RPMI7951 (cell line): ENCODE data around the gene VIPAS39. TPM values are rescaled to one million over a fixed set of nuclear protein-coding genes. Genes with fewer than 3 reads are reported as not detected.
A peak's percentile ranks its signal among the peaks of the same experiment; 100 is the strongest.

Experiments
- DNase-seq: peaks from one replicate; pipeline ENCODE4 v3.0.0-alpha.2; 2012; ENCODE audit warnings: low read depth
- total RNA-seq: library from RNA; depleted of rRNA; stranded (reverse); fragments of >200 nt; shearing (Covaris generic); gene quantifications from 2 replicates; pipeline ENCODE4 v1.2.3, GENCODE V29; 2014; rRNA removed

Gene VIPAS39
- 18.4 TPM in 2 replicates for total RNA-seq

DNA sequence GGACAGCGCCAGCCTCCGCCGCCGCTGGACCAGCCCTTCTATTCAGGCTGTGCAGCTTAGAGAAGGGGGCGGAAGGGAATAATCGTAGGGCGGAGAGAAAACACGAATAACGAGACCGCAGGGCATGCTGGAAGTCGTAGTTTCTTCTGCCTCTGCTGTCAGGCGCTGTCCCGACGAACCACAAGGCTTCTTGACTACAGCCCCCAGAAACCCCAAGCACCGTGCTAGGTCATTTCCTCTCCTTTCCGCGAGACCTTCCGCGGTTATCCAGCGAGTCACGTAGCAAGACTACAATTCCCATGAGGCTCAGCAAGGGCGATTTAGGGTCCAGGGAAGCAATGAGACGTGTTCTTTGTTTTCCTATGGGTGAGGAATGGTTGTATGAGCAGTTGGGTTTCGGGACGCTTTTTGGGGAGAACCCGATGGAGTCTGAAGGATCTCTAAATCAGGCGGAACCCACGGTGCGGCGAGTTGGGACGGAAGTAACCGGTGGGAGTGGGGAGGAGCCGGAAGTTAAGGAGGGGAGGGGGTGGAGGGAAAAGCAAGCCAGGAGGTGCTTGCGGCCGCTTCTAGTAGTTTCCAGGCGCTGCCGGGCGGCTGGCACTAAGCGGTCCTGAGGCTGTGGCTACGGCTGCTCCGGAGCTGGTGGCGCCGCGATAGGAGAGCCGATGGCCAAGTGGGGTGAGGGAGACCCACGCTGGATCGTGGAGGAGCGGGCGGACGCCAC is at the start of gene VIPAS39, which contains the start of gene AHSA1:
VIPAS39 (minus strand) TSS at position 80 of the 727 bp plus-strand sequence. CDS start 3,499 bp downstream, outside the sequence.
AHSA1 (plus strand) TSS at position 572 of the 727 bp plus-strand sequence; CDS start at position 669, 97 bp downstream.
- DNase-seq, result peak; percentile 98

DNA sequence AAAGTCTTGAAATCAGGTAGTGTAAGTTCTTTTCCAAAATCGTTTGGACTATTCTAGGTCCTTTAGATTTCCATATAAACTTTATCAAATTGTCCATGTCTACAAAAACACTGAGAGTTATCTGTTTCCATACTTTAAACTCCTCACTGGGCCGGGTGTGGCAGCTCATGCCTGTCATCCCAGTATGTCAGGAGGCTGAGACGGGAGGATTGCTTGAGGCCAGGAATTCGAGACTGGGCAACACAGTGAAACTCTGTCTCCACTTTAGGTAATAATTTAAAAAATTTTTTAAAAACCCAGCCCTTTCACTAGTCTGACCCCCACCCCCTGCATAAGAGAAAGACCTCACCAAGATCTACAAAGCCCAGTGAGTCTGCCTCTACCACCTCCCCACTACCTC is 47.6 kb upstream of the VIPAS39 start:
- DNase-seq, result no peak

DNA sequence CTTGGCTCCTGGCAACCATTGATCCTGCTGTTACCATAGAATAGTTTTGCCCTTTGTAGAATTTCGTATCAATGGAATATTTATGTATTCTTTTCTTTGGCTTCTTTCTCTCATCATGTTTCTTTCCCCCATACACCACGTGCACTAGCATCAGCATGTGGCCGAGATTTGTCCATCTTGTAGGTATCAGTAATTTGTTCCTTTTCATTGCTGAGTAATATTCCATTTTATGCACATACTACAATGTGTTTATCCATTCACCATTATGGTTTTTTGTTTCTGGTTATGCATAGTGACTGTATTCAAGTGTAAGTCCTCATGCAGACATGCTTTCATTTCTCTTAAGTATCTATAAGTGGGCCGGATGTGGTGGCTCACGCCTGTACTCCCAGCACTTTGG is 45.7 kb upstream of the VIPAS39 start:
- no peak for DNase-seq

DNA sequence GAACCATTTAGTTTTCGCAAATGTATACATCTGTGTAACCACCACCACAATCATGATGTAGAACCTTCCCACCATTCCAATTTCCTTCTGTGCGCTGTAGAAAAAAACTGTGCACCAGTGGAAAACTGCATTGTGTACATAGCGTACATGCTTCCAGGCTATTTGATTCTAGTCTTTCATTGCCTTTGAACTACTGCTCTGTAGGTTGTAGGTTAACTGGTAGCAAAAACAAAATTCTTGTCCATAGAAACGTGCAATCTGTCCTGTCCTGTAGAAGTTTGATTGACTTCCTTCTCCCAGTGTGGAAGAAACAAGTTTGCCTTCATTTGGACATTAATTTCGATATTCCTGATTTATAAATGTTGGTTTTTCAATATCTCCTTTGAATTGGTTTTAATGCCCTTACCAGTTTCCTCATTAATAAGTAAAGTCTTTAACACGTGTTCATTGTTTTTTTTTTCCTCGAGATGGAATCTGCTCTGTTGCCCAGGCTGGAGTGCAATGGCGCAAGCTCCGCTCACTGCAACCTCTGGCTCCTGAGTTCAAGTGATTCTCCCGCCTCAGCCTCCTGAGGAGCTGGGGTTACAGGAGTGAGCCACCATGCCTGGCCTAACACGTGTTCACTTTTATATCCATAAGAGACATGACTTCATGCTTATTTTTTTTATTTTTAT is 44.8 kb upstream of the VIPAS39 start:
- DNase-seq, result no peak

DNA sequence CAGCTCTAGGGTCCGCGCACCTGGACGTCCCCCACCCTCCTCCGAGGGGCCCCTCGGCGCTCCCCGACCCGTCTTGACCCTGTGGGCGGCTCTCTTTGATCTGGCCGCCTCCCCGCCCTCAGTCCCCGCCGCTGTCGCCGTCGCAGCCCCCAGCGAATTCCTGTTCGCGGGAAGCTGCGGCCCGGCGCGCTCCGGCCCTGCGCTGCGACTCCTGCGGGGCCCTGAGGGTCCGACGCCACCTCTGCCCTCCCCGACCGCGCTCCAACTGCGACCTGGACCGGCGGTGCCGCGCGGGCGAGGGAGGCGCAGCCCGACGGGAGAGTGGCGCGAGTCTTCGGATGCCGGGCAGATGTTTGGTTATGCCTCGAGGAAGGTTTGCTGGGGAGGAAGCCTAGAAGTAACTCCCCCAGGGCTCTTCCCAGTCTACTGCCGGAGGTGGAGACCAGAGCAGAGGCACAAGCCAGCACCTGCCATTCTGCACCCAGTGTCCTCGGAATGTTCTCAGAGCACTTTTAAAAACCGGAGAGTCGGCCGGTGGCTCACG is 41.7 kb upstream of the VIPAS39 start:
- no peak for DNase-seq

DNA sequence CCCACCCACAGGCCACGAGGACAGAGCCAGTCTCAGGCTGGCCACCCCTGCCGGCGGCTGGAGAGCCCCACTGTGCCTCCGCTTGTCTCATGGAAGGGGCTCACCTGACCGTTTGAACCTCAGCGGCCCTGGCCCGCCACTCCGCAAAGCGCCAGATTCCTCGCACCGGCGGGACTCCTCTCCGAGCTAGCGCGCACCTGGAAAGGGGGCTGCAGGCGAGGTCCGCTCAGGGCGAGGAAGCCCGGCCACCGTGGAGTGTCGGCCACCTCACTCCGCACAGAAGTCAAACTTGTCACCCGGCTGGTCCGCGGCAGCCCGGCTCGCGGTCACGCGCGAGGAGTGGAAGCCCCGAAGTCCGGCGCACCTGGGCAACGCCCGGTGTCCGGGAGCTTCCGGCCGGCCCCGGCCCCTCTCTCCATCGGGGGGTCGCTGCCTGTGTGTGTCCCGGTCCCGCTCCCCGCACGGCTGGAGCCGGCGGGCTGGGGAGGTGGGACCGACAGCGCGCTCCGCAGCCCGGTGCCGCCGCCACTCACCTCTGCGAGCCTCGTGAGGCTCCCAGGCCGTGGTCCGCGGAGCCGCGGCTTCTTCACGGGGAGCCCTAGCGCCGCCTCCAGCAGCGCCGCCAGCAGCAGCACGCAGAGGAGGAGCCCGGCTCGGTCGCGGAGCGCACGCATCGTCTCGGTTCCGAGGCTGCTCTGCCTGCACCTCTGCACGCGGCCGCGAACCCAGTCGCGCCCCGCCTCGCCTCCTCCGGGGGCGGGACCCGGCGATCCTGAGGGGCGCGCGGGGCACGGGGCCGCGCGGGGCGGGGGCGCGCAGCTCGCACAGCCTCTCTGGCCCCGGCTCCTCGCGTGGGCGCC is 40.9 kb upstream of the VIPAS39 start, which contains the start of gene ISM2:
ISM2 (minus strand) TSS at position 697 of the 860 bp plus-strand sequence; CDS start at position 674, 23 bp downstream.
- peak; percentile 25 for DNase-seq

DNA sequence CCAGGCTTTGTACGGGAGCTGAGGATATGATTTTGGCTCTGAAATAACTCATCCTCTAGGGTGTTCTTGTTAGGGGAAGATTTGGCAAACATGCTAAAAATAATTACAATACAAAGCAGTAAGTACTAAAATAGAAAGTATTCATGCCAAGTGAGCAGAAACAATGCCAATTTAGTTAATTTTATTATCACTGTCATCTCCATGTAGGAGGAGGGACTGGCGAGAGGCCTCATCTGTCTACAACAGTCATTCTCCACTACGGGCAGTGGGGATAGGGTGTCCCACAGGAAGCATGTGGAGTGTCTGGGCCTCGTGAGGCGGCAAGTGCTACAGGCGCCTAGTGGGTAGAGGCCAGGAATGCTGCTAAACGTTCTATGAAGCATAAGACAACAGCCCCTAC is 37.9 kb upstream of the VIPAS39 start:
- DNase-seq, result no peak

DNA sequence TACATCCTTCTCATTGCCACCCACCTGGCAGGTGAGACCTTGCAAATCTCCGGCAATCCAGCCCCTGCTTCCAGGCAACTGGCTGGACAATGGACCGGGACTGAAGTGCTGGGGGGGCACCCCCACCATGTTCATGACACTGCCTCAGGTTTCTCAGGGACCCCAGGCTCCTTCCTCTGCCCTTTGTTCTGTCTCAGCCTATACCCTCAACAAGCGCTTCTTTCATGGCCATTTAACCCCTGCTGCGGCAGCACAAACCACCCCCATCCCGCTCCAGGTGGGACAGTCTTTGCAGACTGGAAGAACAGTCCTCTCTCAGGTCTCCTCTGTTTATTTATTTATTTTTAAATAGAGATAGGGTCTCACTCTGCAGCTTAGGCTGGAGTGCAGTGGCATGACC is 33.7 kb upstream of the VIPAS39 start:
- no peak for DNase-seq

DNA sequence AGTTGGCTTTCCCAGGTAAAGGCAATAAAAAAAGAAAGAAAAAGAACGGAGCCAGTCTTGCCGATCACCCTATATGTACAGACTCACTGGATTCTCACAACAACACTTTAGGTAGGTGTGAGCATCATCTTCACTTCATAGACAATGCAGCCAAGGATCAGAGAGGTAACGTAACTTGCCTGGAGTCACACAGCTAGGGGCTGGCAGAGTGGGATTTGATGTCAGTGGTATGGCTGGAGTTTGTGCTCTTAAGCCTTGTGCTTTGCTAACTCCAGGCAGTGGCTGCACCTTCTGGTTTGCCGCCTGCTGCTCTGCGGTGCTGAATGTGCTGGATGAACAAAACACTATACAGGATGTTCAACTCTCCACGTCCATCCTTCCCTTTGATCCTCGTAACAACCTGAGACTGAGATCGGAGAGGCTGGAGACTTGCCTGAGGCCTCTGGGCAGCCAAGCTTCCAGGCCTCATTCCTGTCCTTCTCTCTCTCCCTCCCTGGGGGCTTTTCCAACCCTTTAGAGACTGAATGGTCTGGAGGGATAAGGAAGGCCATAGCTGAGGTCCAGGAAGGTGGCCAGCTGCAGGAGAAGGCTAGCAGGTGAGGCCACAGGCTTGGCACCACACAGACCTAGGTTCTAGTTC is 33.1 kb upstream of the VIPAS39 start:
- no peak for DNase-seq

DNA sequence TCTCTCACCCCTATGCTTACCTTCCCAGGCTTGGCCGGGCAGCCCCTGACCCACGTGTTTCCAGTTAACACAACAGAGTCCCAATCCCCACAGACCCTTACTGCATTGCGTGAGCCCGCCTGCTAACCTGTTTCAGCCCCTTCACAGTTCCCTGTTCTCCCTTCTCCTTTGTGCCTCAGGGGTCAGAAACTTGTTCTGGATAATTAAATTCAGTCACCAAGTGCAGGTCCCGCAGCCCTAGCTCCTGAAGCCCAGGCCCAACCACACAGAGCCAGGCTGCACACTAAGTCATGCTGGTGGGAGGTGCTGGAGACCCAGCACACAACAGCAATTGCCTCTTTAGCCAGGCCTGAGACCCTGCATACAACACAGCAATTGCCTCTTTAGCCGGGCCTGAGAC is 31.6 kb upstream of the VIPAS39 start:
- no peak for DNase-seq

DNA sequence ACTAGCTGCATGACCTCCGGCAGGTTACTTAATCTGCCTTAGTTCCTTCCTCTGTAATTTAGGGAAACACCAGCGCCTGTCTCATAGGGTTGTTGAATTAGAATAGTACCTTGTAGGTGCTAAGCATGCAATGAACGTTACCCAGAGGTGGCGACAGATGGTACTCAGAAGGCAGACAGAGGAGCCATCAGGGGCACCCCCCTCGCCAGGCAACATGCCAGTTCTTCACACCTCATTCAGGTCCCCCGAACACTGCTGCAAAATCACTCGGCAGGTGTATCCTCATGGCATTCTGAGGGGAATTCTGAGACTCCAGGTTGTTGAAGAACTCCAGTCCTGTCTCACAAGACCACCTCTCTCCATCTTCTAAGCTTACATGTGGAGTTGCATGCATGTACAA is 31.2 kb upstream of the VIPAS39 start:
- no peak for DNase-seq

DNA sequence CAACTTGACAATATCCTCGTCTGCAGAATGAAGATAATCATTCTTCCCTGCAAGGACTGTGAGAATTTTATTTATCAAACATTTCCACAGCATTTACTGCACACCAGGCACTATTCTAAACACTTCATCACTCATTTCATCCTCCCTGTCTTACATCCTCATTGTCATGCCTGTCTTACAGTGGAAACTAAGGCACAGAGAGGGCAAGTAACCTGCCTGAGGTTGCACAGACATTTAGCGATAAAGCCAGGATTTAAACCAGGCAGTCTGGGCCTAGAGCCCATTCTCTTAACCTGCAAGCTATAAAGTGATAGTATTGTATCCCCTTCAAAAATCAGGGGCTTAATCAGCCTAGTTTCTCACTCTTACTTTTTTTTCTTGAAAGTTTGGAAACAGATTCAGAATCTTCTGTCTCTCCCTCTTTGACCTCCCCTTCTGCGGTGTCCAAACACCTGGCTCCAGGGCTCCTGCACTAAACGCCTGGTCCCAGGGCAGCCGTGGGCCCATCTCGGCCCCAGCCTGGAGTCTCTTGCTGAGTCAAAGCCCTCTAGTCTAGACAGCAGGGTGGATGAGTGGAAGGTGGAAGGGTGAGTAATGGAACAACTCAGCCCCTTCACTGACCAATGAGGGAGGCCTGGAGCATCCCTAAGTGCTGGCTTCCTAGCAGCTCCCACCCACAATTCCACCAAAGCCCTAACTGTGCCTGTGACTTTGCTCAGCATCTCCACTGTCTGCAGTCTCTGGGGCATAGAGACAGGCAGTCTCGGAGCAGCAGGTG is 28.7 kb upstream of the VIPAS39 start:
- peak; percentile 52 for DNase-seq

DNA sequence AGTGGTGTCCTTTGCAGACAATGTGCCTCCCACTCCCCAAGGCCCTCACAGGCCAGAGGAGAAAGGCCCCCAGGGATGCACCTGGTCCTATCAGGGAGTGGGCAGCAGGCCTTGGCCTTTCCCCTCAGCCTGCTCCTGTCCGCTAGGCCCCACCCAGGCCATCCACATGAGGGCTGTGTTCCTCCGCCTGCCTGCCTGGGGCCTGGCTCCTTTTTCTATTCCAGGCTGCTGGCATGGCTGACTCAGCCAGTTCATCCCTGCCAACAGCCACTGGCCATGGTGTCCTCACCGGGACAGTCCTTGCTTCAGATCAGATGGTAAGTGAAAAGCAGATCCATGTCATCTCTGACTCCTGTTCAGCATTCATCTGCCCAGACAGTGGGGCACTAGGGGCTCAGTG is 27.9 kb upstream of the VIPAS39 start:
- DNase-seq, result peak; percentile 45

DNA sequence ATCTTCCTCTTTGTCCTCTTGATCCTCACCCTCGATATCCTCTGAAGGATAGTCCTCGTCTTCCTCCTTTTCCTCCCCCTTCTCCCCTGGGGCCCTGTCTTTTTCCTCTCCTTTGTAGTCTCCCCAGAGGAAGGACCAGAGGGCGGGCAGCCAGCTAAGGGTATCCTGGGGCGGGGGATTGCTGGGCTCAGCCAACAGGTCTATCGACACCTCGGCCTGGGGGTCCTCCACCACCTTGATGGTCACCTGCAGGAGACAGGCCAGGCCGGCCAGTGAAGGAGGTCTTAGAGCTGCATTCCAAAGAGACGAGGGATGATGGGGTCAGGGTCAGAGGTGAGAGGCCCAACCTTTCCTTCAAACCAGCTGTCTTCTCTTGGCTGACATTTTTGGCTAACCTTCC is 25.0 kb upstream of the VIPAS39 start:
- no peak for DNase-seq

DNA sequence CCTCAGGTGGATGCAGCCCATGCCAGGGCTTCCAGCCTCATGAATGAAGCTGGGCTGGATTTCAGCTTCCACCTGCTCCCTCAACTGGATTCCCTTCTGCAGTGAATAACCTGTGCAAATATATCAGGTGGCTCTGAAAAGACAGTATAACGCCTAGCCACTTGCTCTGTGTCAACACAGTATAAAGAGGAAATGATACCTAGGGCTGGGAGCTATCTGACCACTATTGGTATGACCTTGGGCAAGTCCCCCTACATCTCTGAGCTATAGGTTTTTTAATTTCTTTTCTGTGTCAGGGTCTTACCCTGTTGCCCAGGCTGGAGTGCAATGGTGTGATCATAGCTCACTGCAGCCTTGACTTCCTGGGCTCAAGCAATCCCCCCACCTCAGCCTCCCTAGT is 21.4 kb upstream of the VIPAS39 start:
- DNase-seq, result no peak

DNA sequence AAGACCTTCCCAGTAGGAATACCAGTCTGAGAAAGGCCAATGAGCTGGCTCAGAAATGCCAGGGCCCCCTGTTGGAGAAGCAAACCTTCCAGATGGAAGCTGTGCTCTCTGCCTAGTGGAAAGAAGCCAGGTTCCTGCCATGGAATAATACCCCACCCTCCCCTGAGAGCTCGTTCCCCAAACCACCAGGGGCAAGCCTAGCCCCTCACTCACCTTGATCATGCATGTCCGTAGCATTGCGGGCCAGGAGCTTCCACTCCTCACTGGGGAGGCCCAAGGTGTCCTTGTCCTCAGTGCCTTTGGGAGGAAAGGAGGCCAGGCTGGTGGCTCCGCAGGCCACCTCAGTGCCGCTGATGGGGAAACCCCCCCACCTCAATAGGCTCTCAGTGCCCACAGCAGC is 20.6 kb upstream of the VIPAS39 start:
- no peak for DNase-seq

DNA sequence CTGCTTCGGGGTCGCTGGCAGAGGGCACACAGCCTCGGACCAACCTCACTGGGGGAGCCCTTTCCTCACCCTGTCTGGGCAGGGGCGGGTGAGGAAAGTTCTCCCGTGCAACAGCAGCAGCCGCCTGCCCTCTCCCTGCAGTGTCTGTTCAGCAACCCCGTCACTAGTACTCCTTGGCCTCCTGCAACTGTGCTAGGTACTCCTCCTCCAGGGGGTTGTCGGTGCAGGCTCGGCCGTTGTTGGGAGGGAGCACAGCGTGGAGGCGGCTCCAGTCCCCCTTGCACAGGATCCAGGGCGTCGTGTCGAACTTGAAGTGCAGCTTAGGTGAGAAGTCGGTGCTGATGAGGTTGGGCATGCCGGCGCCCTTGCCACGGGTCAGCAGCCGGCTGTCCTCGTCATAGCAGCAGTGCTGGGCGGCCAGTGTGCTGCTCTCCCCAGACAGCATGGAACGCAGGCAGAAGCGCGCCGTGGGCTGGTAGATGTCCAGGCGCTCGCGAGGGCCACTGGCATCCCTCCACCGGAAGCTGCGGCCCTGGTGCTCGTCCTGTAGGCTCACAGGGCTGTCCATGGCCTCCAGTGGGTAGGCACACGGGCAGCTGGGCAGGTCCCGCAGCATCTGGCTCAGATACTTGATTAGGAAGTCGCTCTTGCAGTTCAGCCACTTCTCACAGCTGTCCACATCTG is 18.2 kb upstream of the VIPAS39 start:
- no peak for DNase-seq

DNA sequence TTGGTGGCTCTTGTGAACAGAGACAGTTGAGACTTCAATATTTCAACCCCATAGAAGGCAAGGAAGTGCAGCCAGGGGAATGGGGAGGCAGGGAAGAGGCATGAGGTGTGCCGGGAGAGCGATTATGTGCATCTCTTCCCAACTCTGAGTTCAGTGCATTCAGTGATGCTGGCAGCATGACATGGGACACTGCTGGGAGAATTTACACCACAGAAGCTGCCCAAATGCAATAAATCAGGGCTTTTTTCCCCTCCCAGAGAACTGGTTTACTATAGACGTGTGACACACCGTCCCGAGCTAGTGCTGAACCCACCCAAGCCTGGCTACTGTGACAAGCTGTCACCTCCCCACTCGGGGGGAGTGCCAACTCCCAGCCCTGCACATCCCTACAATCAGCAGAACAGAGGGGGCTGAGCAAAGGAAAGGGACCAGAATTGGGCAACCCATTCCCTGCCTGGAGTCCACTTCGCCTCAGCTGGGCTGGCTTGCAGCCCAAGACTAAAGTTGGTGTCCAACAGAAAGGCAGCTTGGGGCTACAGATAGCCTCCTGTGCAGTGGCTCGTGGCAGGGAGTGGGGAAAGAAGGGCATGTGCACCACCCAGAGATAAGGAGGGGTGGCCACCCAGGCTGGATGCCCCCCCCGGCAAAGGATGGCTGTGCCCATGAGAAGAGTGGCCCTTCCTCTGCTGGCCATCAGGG is 17.2 kb upstream of the VIPAS39 start:
- no peak for DNase-seq

DNA sequence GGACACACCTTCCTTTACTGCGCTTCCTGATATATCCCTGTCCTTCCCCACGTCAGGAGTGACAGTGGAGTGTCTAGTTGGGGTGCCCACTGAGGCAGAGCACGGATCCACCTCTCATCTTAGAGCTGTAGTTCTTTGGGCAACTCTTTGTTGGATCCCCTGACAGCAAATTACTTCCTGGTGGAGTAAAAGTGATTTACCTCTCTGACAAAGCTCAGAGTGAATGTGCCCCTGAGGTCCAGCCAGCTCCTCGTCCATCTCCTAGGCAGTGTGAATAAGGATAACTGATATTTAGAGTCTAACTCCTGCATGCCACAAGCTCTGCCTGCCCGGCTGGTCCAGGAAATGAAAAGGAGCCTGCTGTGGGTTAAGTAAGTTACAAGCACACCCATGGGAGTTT is 16.5 kb upstream of the VIPAS39 start:
- DNase-seq, result no peak
